ENCODE measurements around the gene C1QTNF2. TPM values are rescaled to one million over a fixed set of nuclear protein-coding genes. Genes with fewer than 3 reads are reported as not detected.

The C1QTNF2 gene
- polyA plus RNA-seq, 1 donor from 2014 or later = 0.09 TPM

DNA sequence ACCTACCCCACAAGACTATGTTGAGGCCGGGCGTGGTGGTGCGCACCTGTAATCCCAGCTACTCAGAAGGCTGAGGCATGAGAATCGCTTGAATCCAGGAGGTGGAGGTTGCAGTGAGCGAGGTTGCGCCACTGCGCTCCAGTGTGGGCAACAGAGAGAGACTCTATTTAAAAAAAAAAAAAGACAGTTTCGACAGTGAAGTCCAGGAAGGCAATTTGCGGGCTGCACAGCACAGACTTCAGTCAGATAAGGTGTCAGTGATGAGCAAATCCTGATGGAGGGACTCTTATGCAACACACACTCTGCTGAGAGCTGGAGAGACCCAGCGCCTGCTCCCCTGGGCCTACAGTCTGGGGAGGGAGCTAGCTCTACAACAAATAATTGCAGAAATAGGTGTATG lies 72.2 kb downstream of the C1QTNF2 start:
- H3K27me3 ChIP-seq (ENCODE audit: insufficient read depth, low read depth, low read length) = no peaks in the 10 kb centered on the region
- no peaks in the 10 kb centered on the region for H4K20me1 ChIP-seq (ENCODE audit: insufficient read depth)
- no peaks in the 10 kb centered on the region for H3K9me3 ChIP-seq (ENCODE audit: low read length)
- H3K4me2 ChIP-seq (ENCODE audit: low read length) = no peak overlapping the region
- no peak overlapping the region for H3K27ac ChIP-seq (ENCODE audit: low read length)
- H2AFZ ChIP-seq (ENCODE audit: low read depth, low read length) = no peak overlapping the region
- TF ChIP-seq SMC3 (conservative IDR thresholded peaks at IDR 0.05; ENCODE audit: poor library complexity) = no peak
- H3K9ac ChIP-seq (ENCODE audit: low read length) = no peak overlapping the region
- peaks cover 4% of the 10 kb centered on the region for H3K79me2 ChIP-seq (replicated peaks; ENCODE audit: insufficient read depth, low read length)
- no peak overlapping the region for H3K4me3 ChIP-seq (ENCODE audit: low read length)
- no peaks in the 10 kb centered on the region for H3K9me2 ChIP-seq (ENCODE audit: insufficient read depth, low read length)
- H3F3A ChIP-seq (ENCODE audit: insufficient read depth, low read length, poor library complexity, severe bottlenecking) = no peaks in the 10 kb centered on the region
- H3K36me3 ChIP-seq (ENCODE audit: insufficient read depth, low read length) = no peaks in the 10 kb centered on the region

DNA sequence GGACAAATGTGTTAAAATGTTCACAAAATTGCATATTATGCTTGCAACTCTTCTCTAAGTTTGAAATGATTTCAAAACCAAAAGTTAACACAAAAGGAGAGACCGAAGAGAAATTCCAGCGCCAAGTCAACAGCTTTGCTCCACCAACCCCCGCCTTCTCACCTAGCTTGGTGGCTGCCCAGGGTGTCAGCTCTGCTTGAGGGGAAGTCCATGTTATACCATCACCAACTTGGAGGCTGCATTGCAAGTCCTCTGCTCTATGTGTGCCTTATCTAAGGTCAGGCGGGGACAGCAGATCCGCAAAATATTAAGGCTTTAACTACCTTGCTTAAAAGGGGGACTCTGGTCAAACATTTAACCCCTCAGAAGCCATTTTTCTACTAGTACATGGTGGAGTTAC lies 72.7 kb downstream of the C1QTNF2 start:
- no peak overlapping the region for H3K9ac ChIP-seq (ENCODE audit: low read length)
- no peak for TF ChIP-seq RAD21 (conservative IDR thresholded peaks at IDR 0.05)
- no peak for TF ChIP-seq MXI1 (conservative IDR thresholded peaks at IDR 0.05; ENCODE audit: poor library complexity, severe bottlenecking)
- TF ChIP-seq EZH2 (IDR thresholded peaks at IDR 0.05; ENCODE audit: borderline replicate concordance, insufficient read depth, low read length, poor library complexity, severe bottlenecking) = no peak
- TF ChIP-seq POLR2AphosphoS5 (IDR thresholded peaks at IDR 0.05) = no peak
- no peak for TF ChIP-seq SMC3 (conservative IDR thresholded peaks at IDR 0.05; ENCODE audit: poor library complexity)
- TF ChIP-seq, protein P1, sequence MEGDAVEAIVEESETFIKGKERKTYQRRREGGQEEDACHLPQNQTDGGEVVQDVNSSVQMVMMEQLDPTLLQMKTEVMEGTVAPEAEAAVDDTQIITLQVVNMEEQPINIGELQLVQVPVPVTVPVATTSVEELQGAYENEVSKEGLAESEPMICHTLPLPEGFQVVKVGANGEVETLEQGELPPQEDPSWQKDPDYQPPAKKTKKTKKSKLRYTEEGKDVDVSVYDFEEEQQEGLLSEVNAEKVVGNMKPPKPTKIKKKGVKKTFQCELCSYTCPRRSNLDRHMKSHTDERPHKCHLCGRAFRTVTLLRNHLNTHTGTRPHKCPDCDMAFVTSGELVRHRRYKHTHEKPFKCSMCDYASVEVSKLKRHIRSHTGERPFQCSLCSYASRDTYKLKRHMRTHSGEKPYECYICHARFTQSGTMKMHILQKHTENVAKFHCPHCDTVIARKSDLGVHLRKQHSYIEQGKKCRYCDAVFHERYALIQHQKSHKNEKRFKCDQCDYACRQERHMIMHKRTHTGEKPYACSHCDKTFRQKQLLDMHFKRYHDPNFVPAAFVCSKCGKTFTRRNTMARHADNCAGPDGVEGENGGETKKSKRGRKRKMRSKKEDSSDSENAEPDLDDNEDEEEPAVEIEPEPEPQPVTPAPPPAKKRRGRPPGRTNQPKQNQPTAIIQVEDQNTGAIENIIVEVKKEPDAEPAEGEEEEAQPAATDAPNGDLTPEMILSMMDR (IDR thresholded peaks at IDR 0.05; ENCODE audit: poor library complexity, severe bottlenecking) = no peak
- no peak for TF ChIP-seq EP300 (conservative IDR thresholded peaks at IDR 0.05; ENCODE audit: poor library complexity, severe bottlenecking)
- TF ChIP-seq TAF1 (IDR thresholded peaks at IDR 0.05; ENCODE audit: low read depth) = no peak
- TF ChIP-seq, protein P2, sequence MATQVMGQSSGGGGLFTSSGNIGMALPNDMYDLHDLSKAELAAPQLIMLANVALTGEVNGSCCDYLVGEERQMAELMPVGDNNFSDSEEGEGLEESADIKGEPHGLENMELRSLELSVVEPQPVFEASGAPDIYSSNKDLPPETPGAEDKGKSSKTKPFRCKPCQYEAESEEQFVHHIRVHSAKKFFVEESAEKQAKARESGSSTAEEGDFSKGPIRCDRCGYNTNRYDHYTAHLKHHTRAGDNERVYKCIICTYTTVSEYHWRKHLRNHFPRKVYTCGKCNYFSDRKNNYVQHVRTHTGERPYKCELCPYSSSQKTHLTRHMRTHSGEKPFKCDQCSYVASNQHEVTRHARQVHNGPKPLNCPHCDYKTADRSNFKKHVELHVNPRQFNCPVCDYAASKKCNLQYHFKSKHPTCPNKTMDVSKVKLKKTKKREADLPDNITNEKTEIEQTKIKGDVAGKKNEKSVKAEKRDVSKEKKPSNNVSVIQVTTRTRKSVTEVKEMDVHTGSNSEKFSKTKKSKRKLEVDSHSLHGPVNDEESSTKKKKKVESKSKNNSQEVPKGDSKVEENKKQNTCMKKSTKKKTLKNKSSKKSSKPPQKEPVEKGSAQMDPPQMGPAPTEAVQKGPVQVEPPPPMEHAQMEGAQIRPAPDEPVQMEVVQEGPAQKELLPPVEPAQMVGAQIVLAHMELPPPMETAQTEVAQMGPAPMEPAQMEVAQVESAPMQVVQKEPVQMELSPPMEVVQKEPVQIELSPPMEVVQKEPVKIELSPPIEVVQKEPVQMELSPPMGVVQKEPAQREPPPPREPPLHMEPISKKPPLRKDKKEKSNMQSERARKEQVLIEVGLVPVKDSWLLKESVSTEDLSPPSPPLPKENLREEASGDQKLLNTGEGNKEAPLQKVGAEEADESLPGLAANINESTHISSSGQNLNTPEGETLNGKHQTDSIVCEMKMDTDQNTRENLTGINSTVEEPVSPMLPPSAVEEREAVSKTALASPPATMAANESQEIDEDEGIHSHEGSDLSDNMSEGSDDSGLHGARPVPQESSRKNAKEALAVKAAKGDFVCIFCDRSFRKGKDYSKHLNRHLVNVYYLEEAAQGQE (IDR thresholded peaks at IDR 0.05; ENCODE audit: borderline replicate concordance) = no peak
- H3K9me2 ChIP-seq (ENCODE audit: insufficient read depth, low read length) = no peaks in the 10 kb centered on the region
- no peak overlapping the region for H3K27ac ChIP-seq (ENCODE audit: low read length)
- H4K20me1 ChIP-seq (ENCODE audit: insufficient read depth) = no peaks in the 10 kb centered on the region
- H3K36me3 ChIP-seq (ENCODE audit: insufficient read depth, low read length) = no peaks in the 10 kb centered on the region
- no peaks in the 10 kb centered on the region for H3K27me3 ChIP-seq (ENCODE audit: insufficient read depth, low read depth, low read length)
- no peaks in the 10 kb centered on the region for H3F3A ChIP-seq (ENCODE audit: insufficient read depth, low read length, poor library complexity, severe bottlenecking)
- H2AFZ ChIP-seq (ENCODE audit: low read depth, low read length) = no peak overlapping the region
- no peak overlapping the region for H3K4me2 ChIP-seq (ENCODE audit: low read length)
- peaks cover 4% of the 10 kb centered on the region for H3K79me2 ChIP-seq (replicated peaks; ENCODE audit: insufficient read depth, low read length)
- H3K4me3 ChIP-seq (ENCODE audit: low read length) = no peak overlapping the region
- H3K9me3 ChIP-seq (ENCODE audit: low read length) = no peaks in the 10 kb centered on the region

Small RNA genes within 50 kb of the gene (small RNA-seq; reads per million reads assigned to genes)
- 0 reads per million in 3 experiments for gene AC112191.3

Other genes starting within 250 kb of the C1QTNF2 start
- 3.6 TPM in 1 of 2 replicates, not detected in the other for gene FABP6, start 141.1 kb downstream of the C1QTNF2 start, polyA plus RNA-seq
- 0.28 and 0.84 TPM in 2 replicates for gene CCNJL, start 58.1 kb downstream of the C1QTNF2 start, polyA plus RNA-seq
- gene FAM200C, start 29.4 kb upstream of the C1QTNF2 start, polyA plus RNA-seq = 21.6 and 22.6 TPM in 2 replicates
- gene SLU7, start 48.5 kb upstream of the C1QTNF2 start, polyA plus RNA-seq = 77.9 and 82.2 TPM in 2 replicates
- 42.6 and 43.2 TPM in 2 replicates for gene PTTG1, start 51.2 kb upstream of the C1QTNF2 start, polyA plus RNA-seq

Measured in neural cell (in vitro differentiated cells).